Activated naive CD8-positive, alpha-beta T cell treated with anti-CD3 and anti-CD28 coated beads, Interleukin-2, amount 10 ng/mL, durations not matched to agents 7 days and 5 days (primary cell): ENCODE data around the gene USF3. TPM values are rescaled to one million over a fixed set of nuclear protein-coding genes. Genes with fewer than 3 reads are reported as not detected.
A peak's percentile ranks its signal among the peaks of the same experiment; 100 is the strongest.

Experiments used
- ATAC-seq: fragments of 150-1000 bp; cut with Tn5 transposase; one replicate; pipeline ENCODE4 v1.10.0; 2021; ENCODE audit warnings: low read depth, moderate library complexity
- POLR2A ChIA-PET: fragments of 350-600 bp; sonication (Branson Sonifier 250); formaldehyde crosslinking; loops from one replicate; lab custom pipeline; 2021; ENCODE audit warnings: antibody characterized with exemption; lab: Charles Lee
- DNase-seq: peaks from one replicate; pipeline ENCODE4 v3.0.0; 2021
- H3K27ac Mint-ChIP-seq: one replicate; pipeline ENCODE4 v1.8.0; 2022; ENCODE audit warnings: mild to moderate bottlenecking, mixed read lengths
- H3K27me3 Mint-ChIP-seq: one replicate; pipeline ENCODE4 v1.8.0; 2022; ENCODE audit warnings: mild to moderate bottlenecking, moderate library complexity, mixed read lengths
- H3K36me3 Mint-ChIP-seq: one replicate; pipeline ENCODE4 v1.8.0; 2021; ENCODE audit warnings: mild to moderate bottlenecking, mixed read lengths
- H3K4me1 Mint-ChIP-seq: one replicate; pipeline ENCODE4 v1.8.0; 2021; ENCODE audit warnings: mixed read lengths
- H3K4me3 Mint-ChIP-seq: one replicate; pipeline ENCODE4 v1.8.0; 2022; ENCODE audit warnings: mild to moderate bottlenecking, moderate library complexity, mixed read lengths
- H3K9me3 Mint-ChIP-seq: one replicate; pipeline ENCODE4 v1.8.0; 2021; ENCODE audit warnings: mixed read lengths
- total RNA-seq, 2 experiments: library from RNA; stranded (reverse); gene quantifications; one replicate each; pipeline ENCODE4 v1.2.3, GENCODE V29; 2021

USF3 gene
- total RNA-seq: 10 to 100 TPM; 20.6 to 20.9 TPM

GRCh38 chr3:113695786-113696645, at the start of gene USF3:
USF3 (minus strand) TSS chr3:113696642; CDS start chr3:113674878, 21,764 bp downstream.
- peaks cover 10% of the 10 kb centered on the region for H3K36me3 Mint-ChIP-seq
- H3K4me1 Mint-ChIP-seq: peaks cover 17% of the 10 kb centered on the region
- DNase-seq (peak; percentile 87), ATAC-seq (peak; percentile 74)
- H3K4me3 Mint-ChIP-seq: peak within 1 kb of the TSS; percentile 100
- H3K27ac Mint-ChIP-seq: peak within 1 kb of the TSS; percentile 100
- H3K9me3 Mint-ChIP-seq: no peaks in the 10 kb centered on the region
- no peaks in the 10 kb centered on the region for H3K27me3 Mint-ChIP-seq
- POLR2A ChIA-PET: interaction anchor here (0.6 to 2.7 kb wide), 5 partner anchors 17 to 181 kb away, joined by 3 to 20 read pairs (median 3); partner anchors contain the start of genes ATP6V1A, NAA50 and SPICE1

GRCh38 chr3:113745756-113746547, 49.5 kb upstream of the USF3 start, which contains the start of gene NAA50:
NAA50 (minus strand) TSS chr3:113746249; CDS start chr3:113745949, 300 bp downstream.
- H3K4me1 Mint-ChIP-seq: peaks cover 47% of the 10 kb centered on the region
- peaks cover 14% of the 10 kb centered on the region for H3K36me3 Mint-ChIP-seq
- H3K4me3 Mint-ChIP-seq: peak within 1 kb of the TSS; percentile 96
- no peaks in the 10 kb centered on the region for H3K9me3 Mint-ChIP-seq
- H3K27me3 Mint-ChIP-seq: no peaks in the 10 kb centered on the region
- POLR2A ChIA-PET: interaction anchor here (1.2 to 2.7 kb wide), 6 partner anchors 8 to 231 kb away, joined by 4 to 20 read pairs (median 8); partner anchors contain the start of genes SPICE1 and USF3
- DNase-seq (peak; percentile 89), ATAC-seq (peak; percentile 79)
- H3K27ac Mint-ChIP-seq: peak within 1 kb of the TSS; percentile 99

- POLR2A ChIA-PET: interaction anchor here (0.6 to 2.7 kb wide), 5 partner anchors 9 to 725 kb away, joined by 3 to 20 read pairs (median 7); partner anchors contain the start of gene USF3
- no peaks in the 10 kb centered on the region for H3K9me3 Mint-ChIP-seq
- H3K27me3 Mint-ChIP-seq: no peaks in the 10 kb centered on the region
These were observed 48.7 kb upstream of the USF3 start for GRCh38 chr3:113744941-113745755.

GRCh38 chr3:113743006-113743630, 46.7 kb upstream of the USF3 start:
- Mint-ChIP-seq H3K27me3 (no peaks in the 10 kb centered on the region), H3K4me3 (peak overlapping the region; percentile 16), H3K9me3 (no peaks in the 10 kb centered on the region), H3K4me1 (peaks cover 43% of the 10 kb centered on the region), H3K27ac (no peak overlapping the region), H3K36me3 (peaks cover 15% of the 10 kb centered on the region)
- POLR2A ChIA-PET: no interaction called here
- ATAC-seq: no peak
- DNase-seq: no peak

More at GRCh38 chr3:113744941-113745755, 48.7 kb upstream of the USF3 start:
- DNase-seq (no peak), ATAC-seq (peak; percentile 73)
- peak overlapping the region; percentile 96 for H3K4me3 Mint-ChIP-seq
- peaks cover 15% of the 10 kb centered on the region for H3K36me3 Mint-ChIP-seq
- H3K4me1 Mint-ChIP-seq: peaks cover 48% of the 10 kb centered on the region
- H3K27ac Mint-ChIP-seq: peak overlapping the region; percentile 99

- ATAC-seq (no peak), DNase-seq (no peak)
- H3K4me1 Mint-ChIP-seq: peaks cover 46% of the 10 kb centered on the region
- H3K4me3 Mint-ChIP-seq: no peak overlapping the region
- H3K9me3 Mint-ChIP-seq: no peaks in the 10 kb centered on the region
- POLR2A ChIA-PET: no interaction called here
- no peaks in the 10 kb centered on the region for H3K27me3 Mint-ChIP-seq
- no peak overlapping the region for H3K27ac Mint-ChIP-seq
- H3K36me3 Mint-ChIP-seq: peaks cover 14% of the 10 kb centered on the region
These were observed 45.2 kb upstream of the USF3 start for GRCh38 chr3:113741620-113742019.

GRCh38 chr3:113741086-113741485, 44.6 kb upstream of the USF3 start:
- no peak for ATAC-seq

GRCh38 chr3:113736548-113737089, 40.2 kb upstream of the USF3 start:
- POLR2A ChIA-PET: interaction anchor here (1.0 to 1.7 kb wide), 3 partner anchors 9 to 102 kb away, joined by 3 to 8 read pairs (median 3); partner anchors contain the start of genes ATP6V1A, GRAMD1C and NAA50
- DNase-seq: no peak
- H3K4me3 Mint-ChIP-seq: peak overlapping the region; percentile 14

More at GRCh38 chr3:113741086-113741485, 44.6 kb upstream of the USF3 start:
- DNase-seq: no peak
- Mint-ChIP-seq H3K27ac (no peak overlapping the region), H3K4me1 (peaks cover 44% of the 10 kb centered on the region), H3K27me3 (no peaks in the 10 kb centered on the region), H3K4me3 (no peak overlapping the region), H3K36me3 (peaks cover 14% of the 10 kb centered on the region), H3K9me3 (no peaks in the 10 kb centered on the region)
- POLR2A ChIA-PET: no interaction called here

GRCh38 chr3:113731694-113732093, 35.3 kb upstream of the USF3 start:
- Mint-ChIP-seq H3K4me3 (no peak overlapping the region), H3K27ac (no peak overlapping the region), H3K4me1 (peaks cover 14% of the 10 kb centered on the region), H3K27me3 (no peaks in the 10 kb centered on the region), H3K9me3 (no peaks in the 10 kb centered on the region), H3K36me3 (peaks cover 7% of the 10 kb centered on the region)
- ATAC-seq: no peak
- no peak for DNase-seq
- POLR2A ChIA-PET: no interaction called here

More at GRCh38 chr3:113736548-113737089, 40.2 kb upstream of the USF3 start:
- peaks cover 31% of the 10 kb centered on the region for H3K4me1 Mint-ChIP-seq
- no peaks in the 10 kb centered on the region for H3K27me3 Mint-ChIP-seq
- peak overlapping the region; percentile 47 for H3K27ac Mint-ChIP-seq
- H3K9me3 Mint-ChIP-seq: no peaks in the 10 kb centered on the region
- ATAC-seq: peak; percentile 77
- peaks cover 10% of the 10 kb centered on the region for H3K36me3 Mint-ChIP-seq

- Mint-ChIP-seq H3K36me3 (peaks cover 7% of the 10 kb centered on the region), H3K9me3 (no peaks in the 10 kb centered on the region), H3K27ac (no peak overlapping the region), H3K4me3 (no peak overlapping the region), H3K27me3 (no peaks in the 10 kb centered on the region), H3K4me1 (peaks cover 14% of the 10 kb centered on the region)
- POLR2A ChIA-PET: interaction anchor here (0.7 kb wide), 1 partner anchor 214 kb away, joined by 3 read pairs; no protein-coding TSS in a partner anchor
- ATAC-seq (no peak), DNase-seq (no peak)
These were observed 34.1 kb upstream of the USF3 start for GRCh38 chr3:113730550-113730949.

GRCh38 chr3:113728661-113729060, 32.2 kb upstream of the USF3 start:
- no peaks in the 10 kb centered on the region for H3K9me3 Mint-ChIP-seq
- no peak for DNase-seq
- ATAC-seq: no peak
- H3K27me3 Mint-ChIP-seq: no peaks in the 10 kb centered on the region
- POLR2A ChIA-PET: no interaction called here
- H3K27ac Mint-ChIP-seq: no peak overlapping the region
- peaks cover 10% of the 10 kb centered on the region for H3K4me1 Mint-ChIP-seq
- H3K36me3 Mint-ChIP-seq: peaks cover 8% of the 10 kb centered on the region
- H3K4me3 Mint-ChIP-seq: no peak overlapping the region

GRCh38 chr3:113721636-113722035, 25.2 kb upstream of the USF3 start:
- Mint-ChIP-seq H3K27me3 (no peaks in the 10 kb centered on the region), H3K4me1 (peaks cover 8% of the 10 kb centered on the region), H3K4me3 (peak overlapping the region; percentile 1), H3K36me3 (peaks cover 22% of the 10 kb centered on the region), H3K27ac (peak overlapping the region; percentile 14), H3K9me3 (no peaks in the 10 kb centered on the region)
- peak; percentile 26 for ATAC-seq
- POLR2A ChIA-PET: interaction anchor here (1.4 kb wide), 1 partner anchor 23 kb away, joined by 3 read pairs; no protein-coding TSS in a partner anchor
- DNase-seq: no peak
